GM12878 (cell line): ENCODE data around the gene S1PR4. TPM values are rescaled to one million over a fixed set of nuclear protein-coding genes. Genes with fewer than 3 reads are reported as not detected.

Experiments
- ATAC-seq: fragments of 200-7000 bp; cut with Tn5 transposase; 3 replicates; pipeline ENCODE4 v1.9.1; 2020; ENCODE audit warnings: mild to moderate bottlenecking, moderate library complexity
- BruUV-seq: library from RNA; stranded (reverse); fragments of 400-500 nt; replicated peaks from 2 replicates; lab custom pipeline; 2021; lab: Mats Ljungman, UMichigan
- CTCF ChIA-PET: fragments of 300-600 bp; sonication (Branson Sonifier 250); formaldehyde crosslinking; extraction: SDS; loops from one replicate; lab custom pipeline; 2021; ENCODE audit warnings: inconsistent platforms; lab: Yijun Ruan, JAX
- POLR2A ChIA-PET: fragments of 350-600 bp; formaldehyde crosslinking; extraction: SDS; loops from one replicate; lab custom pipeline; 2021; ENCODE audit warnings: inconsistent platforms; lab: Charles Lee
- RAD21 ChIA-PET: fragments of 300-600 bp; sonication (Branson Sonifier 250); formaldehyde crosslinking; loops from one replicate; lab custom pipeline; 2023; ENCODE audit warnings: antibody characterized with exemption; ENCODE audit not compliant: unreplicated experiment; lab: Charles Lee
- SMC1A ChIA-PET: fragments of 300-600 bp; sonication (Branson Sonifier 250); formaldehyde crosslinking; loops from one replicate; lab custom pipeline; 2023; ENCODE audit not compliant: unreplicated experiment, uncharacterized antibody; lab: Charles Lee
- DNase-seq: peaks from one replicate; pipeline ENCODE4 v3.0.0-alpha.2; 2011; ENCODE audit warnings: low read depth, low spot score
- FAIRE-seq: peaks from 3 replicates; lab custom pipeline; 2011; peaks lifted over from hg19 to GRCh38; lab: Jason Lieb, UNC
- H2AFZ ChIP-seq: 2 replicates; pipeline ENCODE4 v1.6.0; 2011; ENCODE audit warnings: low read depth, low read length, control low read depth; ENCODE audit not compliant: control insufficient read depth
- H3K27ac ChIP-seq: 2 replicates; pipeline ENCODE4 v1.5.1; 2011; ENCODE audit warnings: control low read depth; ENCODE audit not compliant: control insufficient read depth, insufficient read depth
- H3K27me3 ChIP-seq, 2 experiments: replicated peaks in 1 of 2; 2 replicates each; pipeline versions ENCODE4 v1.6.0 to v1.6.1; 2011; ENCODE audit warnings: low read length in 1 of 2; ENCODE audit not compliant: control insufficient read depth in 2 of 2, insufficient read depth in 2 of 2
- H3K36me3 ChIP-seq, 2 experiments: 2 replicates each; pipeline ENCODE4 v1.5.1; 2011; ENCODE audit warnings: low read length in 1 of 2; ENCODE audit not compliant: control insufficient read depth in 2 of 2, insufficient read depth in 2 of 2
- H3K4me1 ChIP-seq: 2 replicates; pipeline ENCODE4 v1.6.1; 2011; ENCODE audit warnings: mild to moderate bottlenecking, low read length, moderate library complexity, mixed read lengths; ENCODE audit not compliant: control insufficient read depth, insufficient read depth
- H3K4me2 ChIP-seq: 2 replicates; pipeline ENCODE4 v1.6.0; 2011; ENCODE audit warnings: control low read depth; ENCODE audit not compliant: control insufficient read depth, insufficient read depth
- H3K4me3 ChIP-seq: fragments of 200-600 bp; sonication (generic); 2 replicates; pipeline ENCODE4 v1.5.1; 2016
- H3K79me2 ChIP-seq: 2 replicates; pipeline ENCODE4 v1.6.0; 2011; ENCODE audit warnings: low read length; ENCODE audit not compliant: control insufficient read depth, insufficient read depth
- H3K9ac ChIP-seq: 2 replicates; pipeline ENCODE4 v1.8.0; 2011; ENCODE audit warnings: low read length, control low read depth, mixed read lengths; ENCODE audit not compliant: control insufficient read depth, insufficient read depth
- H3K9me3 ChIP-seq: replicated peaks from 3 replicates; pipeline ENCODE4 v1.5.1; 2011; ENCODE audit warnings: mild to moderate bottlenecking, low read length; ENCODE audit not compliant: control insufficient read depth, insufficient read depth
- H4K20me1 ChIP-seq: 2 replicates; pipeline ENCODE4 v1.6.0; 2011; ENCODE audit not compliant: control insufficient read depth, insufficient read depth
- CBFB ChIP-seq: IDR thresholded peaks from 2 replicates; pipeline ENCODE4 v1.6.1; 2016; ENCODE audit warnings: antibody characterized with exemption, low read depth
- CREM ChIP-seq: IDR thresholded peaks from 2 replicates; pipeline ENCODE4 v1.6.1; 2014; ENCODE audit warnings: antibody characterized with exemption, low read depth
- ESRRA ChIP-seq: IDR thresholded peaks from 2 replicates; pipeline ENCODE4 v1.6.1; 2012; ENCODE audit warnings: mild to moderate bottlenecking, low read length, improper control_type of control experiment
- FOXK2 ChIP-seq: fragments of 450-650 bp; IDR thresholded peaks from 2 replicates; pipeline ENCODE4 v1.6.1; 2017; ENCODE audit warnings: mild to moderate bottlenecking, moderate library complexity
- JUNB ChIP-seq: IDR thresholded peaks from 2 replicates; pipeline ENCODE4 v1.6.1; 2016; ENCODE audit warnings: antibody characterized with exemption, mild to moderate bottlenecking
- NR2C1 ChIP-seq: fragments of 450-650 bp; IDR thresholded peaks from 2 replicates; pipeline ENCODE4 v1.6.1; 2017; ENCODE audit warnings: antibody characterized with exemption, mild to moderate bottlenecking, moderate library complexity
- PML ChIP-seq: IDR thresholded peaks from 2 replicates; pipeline ENCODE4 v1.6.1; 2012; ENCODE audit warnings: low read length, inconsistent platforms
- POLR2AphosphoS2 ChIP-seq: IDR thresholded peaks from 2 replicates; pipeline ENCODE4 v1.6.1; 2011; ENCODE audit warnings: low read depth, mild to moderate bottlenecking, low read length, improper control_type of control experiment, moderate library complexity
- PRDM15 ChIP-seq: fragments of 450-650 bp; formaldehyde crosslinking; IDR thresholded peaks from 2 replicates; pipeline ENCODE4 v1.4.0; 2020; ENCODE audit warnings: mild to moderate bottlenecking, moderate library complexity
- SREBF1 ChIP-seq: IDR thresholded peaks from 2 replicates; pipeline ENCODE4 v1.6.1; 2012; ENCODE audit warnings: mild to moderate bottlenecking, low read length
- SUZ12 ChIP-seq: fragments of 200-600 bp; sonication (generic); IDR thresholded peaks from one replicate; pipeline ENCODE4 v1.6.1; 2018; ENCODE audit warnings: antibody characterized with exemption, mild to moderate bottlenecking; ENCODE audit not compliant: unreplicated experiment
- ZBED1 ChIP-seq: IDR thresholded peaks from 2 replicates; pipeline ENCODE4 v1.6.1; 2016; ENCODE audit warnings: borderline replicate concordance
- ZBTB40 ChIP-seq: fragments of 450-650 bp; IDR thresholded peaks from 2 replicates; pipeline ENCODE4 v1.6.1; 2016; ENCODE audit warnings: mild to moderate bottlenecking, moderate library complexity, borderline replicate concordance
- ZNF207 ChIP-seq: fragments of 450-650 bp; IDR thresholded peaks from 2 replicates; pipeline ENCODE4 v1.6.1; 2014; ENCODE audit warnings: antibody characterized with exemption, mild to moderate bottlenecking, borderline replicate concordance
- ZSCAN29 ChIP-seq: fragments of 450-650 bp; IDR thresholded peaks from 2 replicates; pipeline ENCODE4 v1.6.1; 2017; ENCODE audit warnings: mild to moderate bottlenecking, moderate library complexity
- WGBS: methylation state at CpG from one replicate; pipeline ENCODE4 v1.1.6; 2016; ENCODE audit warnings: low lambda C conversion rate; ENCODE audit not compliant: insufficient replicate concordance, insufficient coverage; ENCODE audit errors: missing lambda C conversion rate; 5-methylcytosine and 5-hydroxymethylcytosine counted together
- in situ Hi-C: fragments of 300-500 bp; cut with MboI; formaldehyde crosslinking; loops from 9 replicates; pipeline ENCODE4 v1.14.3; 2018; ENCODE audit warnings: mixed read lengths
- intact Hi-C: fragments of 100-400 bp; cut with micrococcal nuclease; formaldehyde crosslinking; loops from one replicate; pipeline ENCODE4 v1.14.2; 2022; ENCODE audit not compliant: unreplicated experiment
- polyA plus RNA-seq, 11 experiments: library from polyadenylated mRNA; depleted of rRNA in 4 of 11; unstranded in 6 of 11; stranded (reverse) in 5 of 11; fragments of >200 nt; fragmentation: Nextera tagmentation in 4 of 11; fragmentation: Illumina TruSeq in 1 of 11; extraction: Ambion mirVana in 4 of 11; extraction: Trizol in 1 of 11; gene quantifications; 1 replicate in 1 of 11; 2 replicates in 10 of 11; pipeline versions ENCODE4 v1.2.1 to v1.2.3, GENCODE V29; 2011 to 2016; ENCODE audit warnings: inconsistent platforms in 2 of 11, missing spikeins in 2 of 11, low read depth in 1 of 11
- total RNA-seq, 4 experiments: library from RNA; depleted of rRNA in 3 of 4; stranded (reverse); fragments of >200 nt in 3 of 4; fragmentation: Illumina TruSeq in 1 of 4; extraction: Trizol in 1 of 4; gene quantifications; 2 replicates each; pipeline versions ENCODE4 v1.2.1 to v1.2.3, GENCODE V29; 2013 to 2021
- TF ChIP-seq, protein P1 (sequence below): fragments of 450-650 bp; IDR thresholded peaks from 2 replicates; pipeline ENCODE4 v1.6.1; 2017; ENCODE audit warnings: borderline replicate concordance

The S1PR4 gene
- total and polyA plus RNA-seq, 10 of the 15 experiments (the other 5 are each of a cell fraction or from before 2014, with no cell fraction given) = 0.19 to 57.7 (median 32.4) TPM; not detected in 1

GRCh38 chr19:3201911-3202310, 23.3 kb downstream of the S1PR4 start (continued):
- TF ChIP-seq, protein P1, sequence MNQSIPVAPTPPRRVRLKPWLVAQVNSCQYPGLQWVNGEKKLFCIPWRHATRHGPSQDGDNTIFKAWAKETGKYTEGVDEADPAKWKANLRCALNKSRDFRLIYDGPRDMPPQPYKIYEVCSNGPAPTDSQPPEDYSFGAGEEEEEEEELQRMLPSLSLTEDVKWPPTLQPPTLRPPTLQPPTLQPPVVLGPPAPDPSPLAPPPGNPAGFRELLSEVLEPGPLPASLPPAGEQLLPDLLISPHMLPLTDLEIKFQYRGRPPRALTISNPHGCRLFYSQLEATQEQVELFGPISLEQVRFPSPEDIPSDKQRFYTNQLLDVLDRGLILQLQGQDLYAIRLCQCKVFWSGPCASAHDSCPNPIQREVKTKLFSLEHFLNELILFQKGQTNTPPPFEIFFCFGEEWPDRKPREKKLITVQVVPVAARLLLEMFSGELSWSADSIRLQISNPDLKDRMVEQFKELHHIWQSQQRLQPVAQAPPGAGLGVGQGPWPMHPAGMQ = no peak
- TF ChIP-seq JUNB = no peak
- no peak for TF ChIP-seq ESRRA
- no peak for TF ChIP-seq SUZ12
- TF ChIP-seq, all 136 proteins: peak for 0

- ChIA-PET CTCF (no interaction called here), SMC1A (no interaction called here), RAD21 (no interaction called here), POLR2A (no interaction called here)
- H2AFZ ChIP-seq = no peak overlapping the region
- no peak overlapping the region for H3K4me3 ChIP-seq
- H3K36me3 ChIP-seq = peaks cover 0 to 11% of the 10 kb centered on the region in 2 experiments; a peak in 2 of 4 replicates
- H3K79me2 ChIP-seq = no peaks in the 10 kb centered on the region
- H3K4me1 ChIP-seq = no peaks in the 10 kb centered on the region
- H3K4me2 ChIP-seq = no peak overlapping the region
- H3K9ac ChIP-seq = no peak overlapping the region
- WGBS = 55% methylated on average over 12 of the region's 12 CpGs
- H3K27ac ChIP-seq = no peak overlapping the region
- ATAC-seq (no peak), DNase-seq (no peak)
- H3K27me3 ChIP-seq = no peaks in the 10 kb centered on the region
- in situ Hi-C loops = no loop called here
- TF ChIP-seq POLR2AphosphoS2 = no peak
- no peak for TF ChIP-seq CREM
- no peak for TF ChIP-seq ZBED1
- no peak for TF ChIP-seq SREBF1
- TF ChIP-seq NR2C1 = no peak
- TF ChIP-seq PML = no peak
- no peak for TF ChIP-seq ZNF207
- TF ChIP-seq CBFB = no peak
- TF ChIP-seq PRDM15 (CRISPR knock-in tag) = no peak
- no peak for TF ChIP-seq SUZ12
- no peak for TF ChIP-seq ZBTB40
- no peak for TF ChIP-seq FOXK2
- TF ChIP-seq ZSCAN29 = no peak
- TF ChIP-seq, all 136 proteins: peak for 0
- no TSS peak for BruUV-seq
- Histone ChIP-seq H4K20me1 (no peaks in the 10 kb centered on the region), H3K9me3 (no peaks in the 10 kb centered on the region)
- intact Hi-C loops = no loop called here
- FAIRE-seq = no peak
Observed at GRCh38 chr19:3202346-3202745, 23.8 kb downstream of the S1PR4 start.
